IPS DF 6.9 (cell line): ENCODE data around the gene CDCA3.

Source experiments
- DNase-seq: peaks from one replicate; pipeline ENCODE4 v3.0.0-alpha.2; 2013; ENCODE audit warnings: low read depth, low spot score
- H3K27ac ChIP-seq: one replicate; pipeline ENCODE4 v1.5.1; 2013; ENCODE audit warnings: low read length, control low read depth
- H3K27me3 ChIP-seq: 2 replicates; pipeline ENCODE4 v1.6.1; 2013; ENCODE audit warnings: mild to moderate bottlenecking, low read length; ENCODE audit not compliant: control insufficient read depth, insufficient read depth
- H3K36me3 ChIP-seq: 2 replicates; pipeline ENCODE4 v1.6.1; 2013; ENCODE audit warnings: low read length; ENCODE audit not compliant: control insufficient read depth, insufficient read depth
- H3K4me1 ChIP-seq: 2 replicates; pipeline ENCODE4 v1.6.1; 2013; ENCODE audit warnings: low read length; ENCODE audit not compliant: control insufficient read depth, insufficient read depth
- H3K4me3 ChIP-seq: 2 replicates; pipeline ENCODE4 v1.5.1; 2013; ENCODE audit warnings: mild to moderate bottlenecking, low read length
- H3K9me3 ChIP-seq: 2 replicates; pipeline ENCODE4 v1.6.1; 2013; ENCODE audit warnings: low read length, inconsistent platforms; ENCODE audit not compliant: control insufficient read depth, insufficient read depth
- WGBS: extraction: QIAGEN DNeasy Blood & Tissue Kit; methylation state at CpG from one replicate; pipeline ENCODE4 v1.1.7; 2013; ENCODE audit warnings: mixed read lengths, missing lambda C conversion rate; ENCODE audit not compliant: insufficient read length, insufficient coverage; 5-methylcytosine and 5-hydroxymethylcytosine counted together

Gene CDCA3

DNA sequence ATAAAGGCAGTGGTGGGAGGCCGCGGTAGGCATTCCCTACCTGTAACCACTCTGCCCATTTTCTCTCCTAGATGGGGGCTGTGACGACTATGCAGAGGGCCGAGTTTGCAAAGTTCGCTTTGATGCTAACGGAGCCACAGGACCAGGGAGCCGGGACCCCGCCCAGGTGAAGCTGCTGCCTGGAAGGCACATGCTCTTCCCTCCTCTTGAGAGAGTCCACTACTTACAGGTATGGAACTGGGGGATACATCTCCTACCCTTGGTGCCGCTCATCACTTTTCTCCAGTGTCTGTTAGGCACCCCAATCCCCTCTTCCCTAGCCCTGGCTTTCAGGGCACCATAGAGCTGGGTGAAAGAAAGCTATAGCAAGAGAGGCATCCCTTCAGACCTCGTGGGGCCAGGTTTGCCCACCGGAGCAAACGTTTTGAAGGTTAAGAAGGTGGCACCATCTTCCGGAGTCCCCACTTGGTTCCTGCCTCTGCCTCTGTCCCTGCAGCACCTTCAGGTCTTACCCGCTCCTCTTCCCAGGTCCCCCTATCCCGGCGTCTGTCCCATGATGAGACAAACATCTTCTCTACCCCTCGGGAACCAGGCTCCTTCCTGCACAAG lies 24.9 kb downstream of the CDCA3 start:
- no peak overlapping the region for H3K27ac ChIP-seq
- H3K9me3 ChIP-seq = no peaks in the 10 kb centered on the region
- H3K27me3 ChIP-seq = no peaks in the 10 kb centered on the region
- no peak overlapping the region for H3K4me3 ChIP-seq
- DNase-seq = no peak
- H3K4me1 ChIP-seq = peaks cover 9% of the 10 kb centered on the region; the same call in 1 of the 2 replicates
- WGBS = no CpG with 5 or more reads among the region's 17 CpGs
- peaks cover 6% of the 10 kb centered on the region; the same call in 1 of the 2 replicates for H3K36me3 ChIP-seq

DNA sequence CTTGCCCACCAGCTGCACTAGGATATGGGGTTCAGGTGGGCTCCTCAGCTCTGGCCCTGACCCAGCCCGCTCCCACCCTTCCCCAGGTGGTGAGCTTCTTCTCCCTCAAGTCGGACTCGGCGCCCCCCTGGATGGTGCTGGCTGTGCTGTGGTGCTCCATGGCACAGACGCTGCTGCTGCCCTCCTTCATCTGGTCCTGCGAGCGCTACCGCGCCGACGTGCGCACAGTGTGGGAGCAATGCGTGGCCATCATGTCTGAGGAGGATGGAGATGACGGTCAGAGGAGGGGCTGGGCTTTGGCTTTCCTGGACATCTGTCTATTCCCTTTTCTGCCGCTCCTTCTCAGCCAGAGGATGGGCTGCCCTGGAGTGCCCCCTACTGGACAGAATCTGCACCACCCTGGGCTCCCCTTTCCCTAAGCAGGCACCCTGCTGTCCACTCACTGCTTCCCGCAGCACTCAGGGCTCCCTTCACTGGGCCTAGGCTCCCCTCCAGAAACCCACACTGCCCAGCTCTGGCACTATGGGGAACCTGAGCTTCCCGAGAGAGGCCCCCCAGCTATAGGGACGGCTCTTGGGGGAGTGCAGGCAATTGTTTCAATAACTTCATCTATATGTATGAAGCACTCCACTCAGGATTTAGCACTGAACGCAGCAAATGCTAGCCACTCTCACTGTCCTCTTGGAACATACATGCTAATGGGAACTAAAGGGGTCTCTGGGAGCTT lies 25.5 kb downstream of the CDCA3 start:
- peaks cover 11% of the 10 kb centered on the region for H3K4me1 ChIP-seq
- WGBS = no CpG with 5 or more reads among the region's 19 CpGs
- H3K4me3 ChIP-seq = peak overlapping the region; percentile 8; the same call in 1 of the 2 replicates
- DNase-seq = no peak
- no peaks in the 10 kb centered on the region for H3K27me3 ChIP-seq
- no peaks in the 10 kb centered on the region for H3K9me3 ChIP-seq
- H3K27ac ChIP-seq = no peak overlapping the region
- 0 out of 2 replicates have a peak, but pooled peaks cover 1% of the 10 kb centered on the region for H3K36me3 ChIP-seq

DNA sequence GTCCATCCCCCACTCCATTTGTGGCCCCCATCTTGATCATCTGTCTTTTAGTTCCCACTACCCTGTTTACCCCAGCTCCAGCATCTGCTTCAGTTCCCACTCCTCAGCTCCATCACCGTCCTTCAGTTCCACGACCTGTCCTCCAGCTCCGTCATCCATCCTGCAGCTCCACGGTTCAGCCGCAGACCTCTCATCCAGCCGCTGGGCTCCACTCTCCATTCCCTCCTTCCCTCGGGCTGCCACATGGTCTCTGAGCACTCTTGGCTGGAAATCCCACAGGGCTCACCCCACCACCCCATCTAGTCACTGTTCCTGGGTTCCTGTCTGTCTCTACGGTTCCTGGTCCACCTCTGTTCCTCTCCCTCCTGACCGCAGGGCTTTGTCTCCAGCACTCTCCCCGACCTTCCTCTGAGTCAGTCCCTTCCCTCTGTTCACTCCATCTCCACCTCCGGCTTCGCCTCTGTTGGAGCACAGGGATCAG lies 26.1 kb downstream of the CDCA3 start:
- Histone ChIP-seq H3K36me3 (no peaks in the 10 kb centered on the region), H3K4me3 (peak overlapping the region; percentile 8; the same call in 1 of the 2 replicates), H3K27me3 (no peaks in the 10 kb centered on the region)

DNA sequence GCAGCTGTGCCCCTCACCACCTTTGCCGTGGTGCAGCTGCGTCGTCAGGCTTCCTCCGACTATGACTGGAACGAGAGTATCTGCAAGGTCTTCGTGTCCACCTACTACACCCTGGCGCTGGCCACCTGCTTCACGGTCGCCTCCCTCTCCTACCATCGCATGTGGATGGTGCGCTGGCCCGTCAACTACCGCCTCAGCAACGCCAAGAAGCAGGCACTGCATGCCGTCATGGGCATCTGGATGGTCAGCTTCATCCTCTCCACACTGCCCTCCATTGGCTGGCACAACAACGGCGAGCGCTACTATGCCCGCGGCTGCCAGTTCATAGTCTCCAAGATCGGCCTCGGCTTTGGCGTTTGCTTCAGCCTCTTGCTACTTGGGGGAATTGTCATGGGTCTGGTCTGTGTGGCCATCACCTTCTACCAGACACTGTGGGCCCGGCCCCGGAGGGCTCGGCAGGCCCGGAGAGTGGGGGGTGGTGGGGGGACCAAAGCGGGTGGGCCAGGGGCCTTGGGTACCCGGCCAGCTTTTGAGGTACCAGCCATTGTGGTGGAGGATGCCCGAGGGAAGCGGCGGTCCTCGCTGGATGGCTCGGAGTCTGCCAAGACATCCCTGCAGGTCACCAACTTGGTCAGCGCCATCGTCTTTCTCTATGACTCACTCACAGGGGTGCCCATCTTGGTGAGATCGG lies 26.9 kb downstream of the CDCA3 start:
- Histone ChIP-seq H3K9me3 (no peaks in the 10 kb centered on the region), H3K27me3 (no peaks in the 10 kb centered on the region), H3K4me3 (no peak overlapping the region), H3K36me3 (no peaks in the 10 kb centered on the region), H3K27ac (no peak overlapping the region), H3K4me1 (peaks cover 17% of the 10 kb centered on the region)
- no CpG with 5 or more reads among the region's 37 CpGs for WGBS
- no peak for DNase-seq

More for the DNA sequence above, 26.1 kb downstream of the CDCA3 start:
- DNase-seq = no peak
- Histone ChIP-seq H3K9me3 (no peaks in the 10 kb centered on the region), H3K4me1 (peaks cover 14% of the 10 kb centered on the region), H3K27ac (no peak overlapping the region)
- WGBS = no CpG with 5 or more reads among the region's 12 CpGs

DNA sequence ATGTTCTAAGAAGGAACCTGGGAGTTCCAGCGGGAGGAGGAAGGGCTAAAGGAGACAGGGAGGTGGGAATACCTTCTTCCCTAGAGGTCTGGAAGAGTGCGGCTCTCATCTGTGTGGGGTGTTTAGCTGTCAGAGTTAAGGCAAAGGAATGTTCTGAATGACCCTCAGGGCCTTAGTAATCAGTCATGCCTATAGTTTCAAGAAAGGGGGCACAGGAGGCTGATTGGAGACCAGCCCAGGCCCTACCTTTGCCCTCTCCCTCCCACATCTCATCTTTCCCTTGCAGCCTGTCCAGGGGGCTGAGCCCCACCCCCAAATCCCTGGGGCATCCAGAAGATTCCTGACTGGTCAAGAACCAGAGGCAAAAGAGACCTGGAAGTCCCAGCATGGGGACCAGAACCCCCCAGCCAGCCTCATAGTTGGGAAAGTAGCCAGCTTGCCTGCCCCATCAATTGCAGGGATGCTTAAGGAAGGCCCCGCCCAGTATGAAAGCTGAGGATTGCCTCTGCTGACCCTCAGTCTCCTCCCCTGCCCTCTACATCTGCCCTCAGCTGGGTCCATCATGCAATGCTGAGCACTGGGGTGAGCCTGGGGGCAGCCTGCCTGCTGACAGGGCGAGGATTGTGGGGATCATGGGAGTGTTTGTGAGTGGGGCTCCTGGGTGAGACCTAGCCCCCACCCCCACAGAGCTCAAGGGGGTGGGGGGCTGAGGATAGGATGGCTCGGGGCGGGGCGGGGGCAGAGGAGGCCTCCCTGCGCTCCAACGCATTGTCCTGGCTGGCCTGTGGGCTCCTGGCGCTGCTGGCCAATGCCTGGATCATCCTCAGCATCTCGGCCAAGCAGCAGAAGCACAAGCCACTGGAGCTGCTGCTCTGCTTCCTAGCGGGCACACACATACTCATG lies 27.7 kb downstream of the CDCA3 start:
- Histone ChIP-seq H3K4me1 (peaks cover 20% of the 10 kb centered on the region), H3K27ac (no peak overlapping the region), H3K4me3 (no peak overlapping the region), H3K9me3 (no peaks in the 10 kb centered on the region), H3K36me3 (no peaks in the 10 kb centered on the region), H3K27me3 (no peaks in the 10 kb centered on the region)
- no peak for DNase-seq
- no CpG with 5 or more reads among the region's 12 CpGs for WGBS

DNA sequence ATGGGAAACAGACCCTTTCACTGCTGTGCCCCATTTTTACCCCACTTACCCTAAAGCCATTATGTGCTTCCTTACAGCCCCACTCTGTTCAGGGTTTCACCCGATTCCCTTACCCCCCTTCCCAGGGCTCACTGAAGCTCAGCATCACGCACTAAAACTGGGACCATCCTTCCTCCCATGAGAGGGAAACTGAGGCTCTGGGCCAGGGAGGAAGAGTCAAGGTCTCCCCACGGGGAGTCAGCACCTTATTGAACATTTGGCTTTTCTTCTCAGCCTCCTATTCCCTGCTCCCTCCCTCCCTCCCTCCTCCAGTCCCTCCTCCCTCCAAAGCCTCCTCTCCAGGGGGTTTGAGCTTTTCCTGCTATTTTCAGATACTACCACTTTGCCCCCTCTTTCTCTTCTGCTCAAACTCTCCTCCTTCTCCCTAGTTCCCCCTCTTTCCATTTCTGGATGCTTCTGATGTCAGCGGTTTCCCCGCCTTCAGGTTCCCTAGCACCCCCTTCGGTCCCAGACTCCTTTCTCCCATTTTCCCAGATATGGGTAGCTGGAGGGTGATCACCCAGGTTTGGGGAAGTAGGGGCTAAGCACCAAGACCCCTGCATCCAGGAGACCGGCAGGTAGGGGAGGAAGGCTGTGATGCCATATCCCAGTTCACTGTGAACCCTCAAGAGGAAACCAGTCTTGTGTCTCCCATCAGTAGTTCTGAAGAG lies 28.5 kb downstream of the CDCA3 start:
- WGBS = no CpG with 5 or more reads among the region's 7 CpGs
- Histone ChIP-seq H3K4me1 (peaks cover 24% of the 10 kb centered on the region), H3K27ac (no peak overlapping the region), H3K27me3 (no peaks in the 10 kb centered on the region), H3K9me3 (no peaks in the 10 kb centered on the region), H3K36me3 (no peaks in the 10 kb centered on the region), H3K4me3 (no peak overlapping the region)
- no peak for DNase-seq

DNA sequence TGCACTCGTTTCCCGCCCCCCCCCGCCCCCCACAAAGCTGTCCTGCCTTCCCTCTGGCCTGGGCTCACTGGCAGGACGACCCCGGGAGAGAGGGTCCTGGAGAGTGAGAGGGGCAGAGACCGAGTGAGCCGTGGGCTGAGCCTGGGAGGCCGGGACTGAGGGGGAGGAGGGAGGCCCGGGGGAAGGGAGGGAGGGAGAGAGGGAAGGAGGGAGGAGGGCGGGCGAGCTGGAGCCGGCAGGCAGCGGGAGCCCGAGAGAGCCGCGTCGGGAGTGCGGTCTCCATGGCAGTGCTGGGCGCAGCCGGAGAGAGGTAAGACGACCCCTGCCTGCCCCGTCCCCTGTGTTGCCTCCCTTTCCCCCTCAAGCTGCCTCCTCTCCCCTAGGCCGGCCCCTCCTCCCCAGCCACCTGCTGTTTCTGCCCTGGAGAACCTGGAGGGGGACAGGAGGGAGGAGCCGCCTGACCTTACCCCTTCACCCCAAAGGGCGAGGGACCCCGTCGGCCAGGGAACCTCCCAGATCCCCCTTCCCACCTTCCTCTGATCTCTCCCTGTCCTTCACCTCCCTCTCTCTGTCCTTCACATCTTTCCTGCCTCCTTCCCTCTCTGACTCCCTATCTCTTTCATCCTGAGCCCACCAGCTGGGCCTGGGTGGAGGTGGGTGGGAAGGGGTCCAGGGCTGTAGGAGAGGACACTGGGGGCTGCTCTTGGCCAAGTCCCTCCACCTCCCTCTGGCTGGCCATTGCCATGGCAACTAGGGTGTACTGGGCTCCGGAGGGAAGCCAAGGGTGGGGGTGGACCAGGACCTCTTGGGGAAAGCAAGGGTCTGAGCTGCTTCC lies 29.3 kb downstream of the CDCA3 start, which contains the start of gene GPR162:
TSS of gene GPR162 (plus strand) at position 231 of the 835 bp plus-strand sequence. CDS start 2,078 bp downstream, outside the sequence.
- Histone ChIP-seq H3K27me3 (no peaks in the 10 kb centered on the region), H3K36me3 (no peaks in the 10 kb centered on the region), H3K4me1 (peaks cover 22% of the 10 kb centered on the region), H3K9me3 (no peaks in the 10 kb centered on the region), H3K27ac (no peak within 1 kb of the TSS), H3K4me3 (peak within 1 kb of the TSS; percentile 43)
- no peak for DNase-seq
- WGBS = no CpG with 5 or more reads among the region's 28 CpGs

DNA sequence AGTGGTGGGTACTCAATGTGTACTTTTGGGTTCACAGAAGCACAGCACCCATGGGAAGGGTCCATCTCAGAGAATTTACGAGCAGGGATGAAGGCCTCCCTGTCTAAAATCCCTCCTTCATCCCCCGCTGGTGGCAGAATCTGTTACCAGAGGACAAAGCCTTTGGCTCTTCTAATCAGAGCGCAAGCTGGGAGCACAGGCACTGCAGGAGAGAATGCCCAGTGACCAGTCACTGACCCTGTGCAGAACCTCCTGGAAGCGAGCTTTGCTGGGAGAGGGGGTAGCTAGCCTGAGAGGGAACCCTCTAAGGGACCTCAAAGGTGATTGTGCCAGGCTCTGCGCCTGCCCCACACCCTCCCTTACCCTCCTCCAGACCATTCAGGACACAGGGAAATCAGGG lies 30.9 kb downstream of the CDCA3 start:
- Histone ChIP-seq H3K9me3 (no peaks in the 10 kb centered on the region), H3K27me3 (no peaks in the 10 kb centered on the region), H3K4me3 (no peak overlapping the region), H3K36me3 (no peaks in the 10 kb centered on the region), H3K27ac (no peak overlapping the region), H3K4me1 (peaks cover 20% of the 10 kb centered on the region)
- WGBS = no CpG with 5 or more reads among the region's 5 CpGs
- no peak for DNase-seq
